NCI-H2171 (cell line): ENCODE data around the gene ARHGEF11.
"Not testable (repeated sequence)": the region's sequence is repeated elsewhere in the genome, so short reads cannot be mapped to it uniquely, and the experiment has no call there.

Source experiments
- DNase-seq: peaks from one replicate; lab custom pipeline; 2025; lab: John Stamatoyannopoulos, UW

Gene ARHGEF11, protein sequence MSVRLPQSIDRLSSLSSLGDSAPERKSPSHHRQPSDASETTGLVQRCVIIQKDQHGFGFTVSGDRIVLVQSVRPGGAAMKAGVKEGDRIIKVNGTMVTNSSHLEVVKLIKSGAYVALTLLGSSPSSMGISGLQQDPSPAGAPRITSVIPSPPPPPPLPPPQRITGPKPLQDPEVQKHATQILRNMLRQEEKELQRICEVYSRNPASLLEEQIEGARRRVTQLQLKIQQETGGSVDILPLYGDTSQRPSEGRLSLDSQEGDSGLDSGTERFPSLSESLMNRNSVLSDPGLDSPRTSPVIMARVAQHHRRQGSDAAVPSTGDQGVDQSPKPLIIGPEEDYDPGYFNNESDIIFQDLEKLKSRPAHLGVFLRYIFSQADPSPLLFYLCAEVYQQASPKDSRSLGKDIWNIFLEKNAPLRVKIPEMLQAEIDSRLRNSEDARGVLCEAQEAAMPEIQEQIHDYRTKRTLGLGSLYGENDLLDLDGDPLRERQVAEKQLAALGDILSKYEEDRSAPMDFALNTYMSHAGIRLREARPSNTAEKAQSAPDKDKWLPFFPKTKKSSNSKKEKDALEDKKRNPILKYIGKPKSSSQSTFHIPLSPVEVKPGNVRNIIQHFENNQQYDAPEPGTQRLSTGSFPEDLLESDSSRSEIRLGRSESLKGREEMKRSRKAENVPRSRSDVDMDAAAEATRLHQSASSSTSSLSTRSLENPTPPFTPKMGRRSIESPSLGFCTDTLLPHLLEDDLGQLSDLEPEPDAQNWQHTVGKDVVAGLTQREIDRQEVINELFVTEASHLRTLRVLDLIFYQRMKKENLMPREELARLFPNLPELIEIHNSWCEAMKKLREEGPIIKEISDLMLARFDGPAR (N-terminal part only)

GRCh38 chr1:157045250-157046218, at the start of gene ARHGEF11:
TSS of gene ARHGEF11 (minus strand) at chr1:157045742. CDS start at chr1:157044330, 1,412 bp downstream.
- peak; percentile 70 for DNase-seq

DNA sequence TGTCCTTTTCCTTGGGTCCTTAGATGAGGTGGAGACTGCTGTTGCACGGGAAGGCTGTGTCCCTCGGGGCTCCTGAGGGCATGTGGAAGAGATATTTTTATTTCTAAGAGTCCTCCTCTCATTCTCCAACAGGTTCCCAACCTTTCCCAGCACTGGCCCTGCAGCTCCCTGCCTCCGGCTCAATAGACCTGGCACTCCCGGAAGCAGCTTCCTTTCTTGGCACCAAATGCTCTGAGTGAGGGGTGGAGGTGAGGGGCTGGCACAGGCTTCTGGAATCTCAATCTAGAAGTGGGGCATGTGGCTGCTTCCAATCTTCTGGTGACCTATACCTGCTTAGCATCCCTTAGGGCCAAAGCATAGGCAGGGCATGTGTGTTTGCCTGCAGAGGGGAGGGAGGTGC, 49.5 kb upstream of the ARHGEF11 start:
- DNase-seq: no peak

GRCh38 chr1:157092831-157093230, 47.3 kb upstream of the ARHGEF11 start:
- DNase-seq: no peak

- DNase-seq: no peak
Observed at GRCh38 chr1:157091668-157092273, 46.2 kb upstream of the ARHGEF11 start.

- DNase-seq: no peak
Observed at GRCh38 chr1:157091186-157091585, 45.6 kb upstream of the ARHGEF11 start.

DNA sequence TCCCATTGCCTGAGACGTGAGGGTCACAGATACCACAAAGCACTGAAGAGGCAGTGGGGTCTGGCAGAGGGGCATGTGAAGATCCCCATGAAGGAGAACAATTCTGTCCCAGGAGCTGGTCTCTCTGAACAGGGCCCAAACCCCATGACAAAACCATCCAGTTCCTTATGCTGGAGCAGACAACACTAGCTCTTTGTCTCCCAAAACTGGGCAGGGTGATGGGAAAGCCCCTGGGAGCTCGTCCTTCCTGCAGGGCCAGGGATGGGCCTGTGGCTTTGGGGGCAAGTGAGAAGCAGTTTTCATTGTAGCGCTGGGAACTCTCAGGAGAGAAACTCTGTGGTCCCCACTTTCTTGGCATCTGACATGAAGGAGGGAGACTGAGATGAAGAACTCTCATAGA, 45.2 kb upstream of the ARHGEF11 start:
- no peak for DNase-seq

DNA sequence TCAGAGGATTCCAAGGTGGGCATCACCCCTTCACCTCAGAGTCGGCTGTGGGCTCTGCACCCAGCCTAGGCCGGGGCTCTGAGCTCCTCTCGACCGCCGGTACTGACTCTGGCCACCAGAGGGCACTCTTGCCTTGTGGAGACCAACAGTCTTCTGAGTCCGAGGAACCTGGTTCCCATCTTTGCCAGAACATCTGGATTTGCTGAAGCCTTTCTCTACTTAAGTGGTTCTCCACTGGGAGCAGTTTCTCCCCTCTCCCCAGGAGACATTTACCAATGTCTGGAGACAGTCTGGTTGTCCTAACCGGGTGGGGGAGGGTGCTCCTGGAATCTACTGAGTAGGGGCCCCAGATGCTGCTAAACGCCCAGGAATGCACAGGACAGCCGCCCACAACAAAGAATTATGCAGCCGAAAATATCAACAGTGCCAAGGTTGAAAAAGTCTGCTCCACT, 44.7 kb upstream of the ARHGEF11 start:
- DNase-seq: peak; percentile 57

- DNase-seq: no peak
Observed at GRCh38 chr1:157089789-157090188, 44.2 kb upstream of the ARHGEF11 start.

GRCh38 chr1:157088607-157089006, 43.1 kb upstream of the ARHGEF11 start:
- no peak for DNase-seq

- no peak for DNase-seq
Observed at GRCh38 chr1:157087030-157087429, 41.5 kb upstream of the ARHGEF11 start.

DNA sequence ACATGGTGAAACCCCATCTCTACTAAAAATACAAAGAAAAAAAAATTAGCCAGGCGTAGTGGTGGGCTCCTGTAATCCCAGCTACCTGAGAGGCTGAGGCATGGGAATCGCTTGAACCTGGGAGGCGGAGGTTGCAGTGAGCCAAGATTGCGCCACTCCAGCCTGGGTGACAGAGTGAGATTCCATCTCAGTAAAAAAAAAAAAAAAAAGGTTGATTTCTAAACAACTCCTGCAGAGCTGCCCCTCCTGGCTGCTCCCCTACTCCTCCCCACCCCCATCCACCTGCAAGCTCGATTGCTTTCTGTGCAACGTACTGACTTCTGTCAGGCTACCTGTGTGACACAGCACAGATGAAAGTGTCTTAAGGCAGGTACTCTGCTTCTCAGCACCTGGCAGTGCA, 40.8 kb upstream of the ARHGEF11 start:
- no peak for DNase-seq

- no peak for DNase-seq
Observed at GRCh38 chr1:157085421-157085820, 39.9 kb upstream of the ARHGEF11 start.

DNA sequence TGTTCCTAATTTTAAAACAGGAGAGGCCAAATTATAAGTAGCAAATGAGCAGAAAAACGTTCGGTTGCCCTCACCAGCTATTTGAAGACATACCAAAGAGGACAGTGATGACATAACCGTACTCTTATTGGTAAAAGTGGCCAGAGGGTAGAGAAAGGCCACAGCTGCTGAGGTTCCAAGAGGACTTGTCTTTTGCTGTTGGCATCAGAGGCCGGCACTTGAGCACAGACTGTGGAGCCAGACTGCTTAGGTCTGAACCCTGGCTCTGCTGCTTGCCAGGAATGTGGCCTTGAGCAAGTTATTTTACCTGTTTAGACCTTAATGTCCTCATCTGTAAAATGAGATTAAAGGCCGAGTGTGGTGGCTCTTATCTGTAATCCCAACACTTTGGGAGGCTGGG, 39.2 kb upstream of the ARHGEF11 start:
- DNase-seq: no peak

GRCh38 chr1:157081707-157082106, 36.2 kb upstream of the ARHGEF11 start:
- DNase-seq: no peak

DNA sequence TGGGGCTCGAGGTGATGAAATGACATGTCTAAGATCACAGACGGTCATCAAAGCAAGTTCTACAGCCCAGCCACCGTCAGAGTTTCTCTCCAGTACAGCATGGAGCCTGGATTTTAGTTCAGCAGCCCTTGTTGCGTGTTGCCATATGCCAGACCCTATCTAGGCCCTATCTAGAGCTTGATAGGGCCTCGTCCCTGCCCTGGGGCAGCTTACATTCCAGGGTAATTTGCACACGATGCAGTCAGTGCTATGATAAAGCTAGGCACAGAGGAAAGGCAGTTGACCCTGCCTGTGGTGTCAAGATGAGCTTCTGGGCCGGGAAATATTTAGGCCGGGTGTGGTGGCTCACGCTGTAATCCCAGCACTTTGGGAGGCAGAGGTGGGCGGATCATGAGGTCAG, 35.2 kb upstream of the ARHGEF11 start:
- DNase-seq: no peak

GRCh38 chr1:157077394-157077793, 31.9 kb upstream of the ARHGEF11 start:
- DNase-seq: no peak

GRCh38 chr1:157073944-157074685, 28.6 kb upstream of the ARHGEF11 start:
- no peak for DNase-seq

GRCh38 chr1:157069601-157070000, 24.1 kb upstream of the ARHGEF11 start:
- DNase-seq: no peak

DNA sequence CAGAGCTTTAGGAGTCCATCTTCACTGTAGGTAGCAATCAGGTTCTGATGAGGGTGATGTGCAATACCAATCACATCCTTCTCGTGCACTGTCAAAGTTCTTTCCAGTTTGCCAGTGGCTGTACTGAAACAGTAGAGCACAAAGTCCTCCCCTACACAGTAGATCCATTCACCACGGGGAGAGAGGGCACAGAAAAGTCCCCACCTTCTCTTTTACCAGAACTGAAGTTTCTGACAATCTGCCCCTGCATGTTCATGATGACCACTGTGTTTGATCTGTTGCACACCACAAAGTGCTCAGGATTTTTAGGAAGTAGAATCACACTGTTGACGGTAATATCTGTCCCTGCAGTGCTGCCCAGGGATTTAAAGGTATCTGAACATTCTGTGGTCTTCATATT, 13.7 kb upstream of the ARHGEF11 start:
- DNase-seq: not testable (repeated sequence)

GRCh38 chr1:157056269-157056668, 10.7 kb upstream of the ARHGEF11 start:
- DNase-seq: no peak

DNA sequence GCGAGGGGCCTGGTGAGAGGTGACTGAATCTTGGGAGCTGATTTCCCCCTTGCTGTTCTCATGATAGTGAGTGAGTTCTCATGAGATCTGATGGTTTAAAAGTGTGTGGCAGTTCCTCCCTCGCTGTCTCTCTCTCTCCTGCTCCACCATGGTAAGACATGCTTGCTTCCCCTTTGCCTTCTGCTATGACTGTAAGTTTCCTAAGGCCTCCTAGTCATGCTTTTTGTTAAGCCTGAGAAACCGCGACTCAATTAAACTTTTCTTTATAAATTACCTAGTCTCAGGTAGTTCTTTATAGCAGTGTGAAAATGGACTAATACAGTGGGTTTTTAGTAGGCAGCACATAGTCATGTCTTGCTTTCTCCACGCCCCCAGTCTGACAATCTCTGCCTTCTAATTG, 10.2 kb upstream of the ARHGEF11 start:
- not testable (repeated sequence) for DNase-seq
